SH-SY5Y (cell line): ENCODE results near the gene LHX8.

Experiments
- GATA2 ChIP-seq: IDR thresholded peaks from 2 replicates; pipeline ENCODE4 v1.6.1; 2011; ENCODE audit warnings: mild to moderate bottlenecking, low read depth, low read length
- GATA3 ChIP-seq: IDR thresholded peaks from 2 replicates; pipeline ENCODE4 v1.6.1; 2011; ENCODE audit warnings: low read depth, mild to moderate bottlenecking, low read length, moderate library complexity

DNA sequence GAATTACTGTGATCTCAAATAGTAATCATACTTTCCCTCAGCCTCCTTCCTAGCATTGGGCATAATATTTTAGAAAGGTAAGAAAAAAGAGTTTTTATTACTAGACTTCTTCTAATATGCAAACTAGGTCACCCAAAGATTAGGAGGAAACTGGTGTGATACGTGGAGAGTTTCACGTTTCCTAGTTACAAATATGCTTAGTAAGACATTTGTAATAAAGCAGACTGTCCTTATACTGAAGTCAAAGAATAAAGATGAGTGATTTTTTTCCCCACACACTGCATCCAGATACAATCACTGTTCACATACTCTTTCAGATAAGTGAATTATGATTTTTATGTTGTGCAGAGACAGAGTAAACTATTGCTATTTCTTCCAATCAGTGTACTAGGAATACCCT is 17.9 kb downstream of the LHX8 start:
- TF ChIP-seq GATA2: no peak
- no peak for TF ChIP-seq GATA3
